ENCODE results near the gene ITIH4. TPM values are rescaled to one million over a fixed set of nuclear protein-coding genes. Genes with fewer than 3 reads are reported as not detected.

Gene ITIH4
- total and polyA plus RNA-seq, 2 donors (not counting 1 experiment from before 2014, with no cell fraction given), result 21.5 to 38.5 TPM

- no peak for TF ChIP-seq EZH2 (IDR thresholded peaks at IDR 0.05; ENCODE audit: borderline replicate concordance, insufficient read depth, low read depth, low read length, poor library complexity, severe bottlenecking)
- TF ChIP-seq, protein P1, sequence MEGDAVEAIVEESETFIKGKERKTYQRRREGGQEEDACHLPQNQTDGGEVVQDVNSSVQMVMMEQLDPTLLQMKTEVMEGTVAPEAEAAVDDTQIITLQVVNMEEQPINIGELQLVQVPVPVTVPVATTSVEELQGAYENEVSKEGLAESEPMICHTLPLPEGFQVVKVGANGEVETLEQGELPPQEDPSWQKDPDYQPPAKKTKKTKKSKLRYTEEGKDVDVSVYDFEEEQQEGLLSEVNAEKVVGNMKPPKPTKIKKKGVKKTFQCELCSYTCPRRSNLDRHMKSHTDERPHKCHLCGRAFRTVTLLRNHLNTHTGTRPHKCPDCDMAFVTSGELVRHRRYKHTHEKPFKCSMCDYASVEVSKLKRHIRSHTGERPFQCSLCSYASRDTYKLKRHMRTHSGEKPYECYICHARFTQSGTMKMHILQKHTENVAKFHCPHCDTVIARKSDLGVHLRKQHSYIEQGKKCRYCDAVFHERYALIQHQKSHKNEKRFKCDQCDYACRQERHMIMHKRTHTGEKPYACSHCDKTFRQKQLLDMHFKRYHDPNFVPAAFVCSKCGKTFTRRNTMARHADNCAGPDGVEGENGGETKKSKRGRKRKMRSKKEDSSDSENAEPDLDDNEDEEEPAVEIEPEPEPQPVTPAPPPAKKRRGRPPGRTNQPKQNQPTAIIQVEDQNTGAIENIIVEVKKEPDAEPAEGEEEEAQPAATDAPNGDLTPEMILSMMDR (IDR thresholded peaks at IDR 0.05), result no peak
- ChIA-PET POLR2A (no interaction called here), CTCF (no interaction called here)
- no peaks in the 10 kb centered on the region for H3K9me3 Mint-ChIP-seq (ENCODE audit: insufficient read depth)
- H2AFZ ChIP-seq (ENCODE audit: insufficient read depth, low read depth, low read length, poor library complexity, severe bottlenecking), result no peak overlapping the region
- no peaks in the 10 kb centered on the region for H3K27me3 ChIP-seq (replicated peaks in 1 of 4; ENCODE audit: control extremely low read depth in 1 of 4, control insufficient read depth in 3 of 4, insufficient read depth in 4 of 4, low read length in 3 of 4)
- no peak overlapping the region for H3K4me2 ChIP-seq (replicated peaks; ENCODE audit: low read depth, low read length, poor library complexity, severe bottlenecking)
- peaks cover 42% of the 10 kb centered on the region for H3K79me2 ChIP-seq (ENCODE audit: control insufficient read depth, insufficient read depth, low read length)
- WGBS (ENCODE audit: insufficient coverage), result 100% methylated on average over 1 of the region's 3 CpGs
- H3K9me3 ChIP-seq (ENCODE audit: control extremely low read depth in 1 of 3, control insufficient read depth in 2 of 3, insufficient read depth in 1 of 3, low read length in 2 of 3), result no peaks in the 10 kb centered on the region
- no peak overlapping the region for H3K9ac ChIP-seq (ENCODE audit: low read length)
- peaks cover 17% of the 10 kb centered on the region for H3K4me1 Mint-ChIP-seq
- no peak for DNase-seq
- no peak for ATAC-seq (ENCODE audit: low read depth)
- H3K4me3 ChIP-seq (ENCODE audit: control extremely low read depth in 1 of 5, extremely low read depth in 1 of 5, insufficient read depth in 1 of 5, low read depth in 2 of 5, low read length in 4 of 5), result no peak overlapping the region
- no peak overlapping the region for H3K4me3 Mint-ChIP-seq
- H3K27ac ChIP-seq (ENCODE audit: low read length in 2 of 2), result no peak overlapping the region
- intact Hi-C loops (cut with micrococcal nuclease), result no loop called here
- no peak overlapping the region for H3K27ac Mint-ChIP-seq
- peaks cover 19% of the 10 kb centered on the region for H4K20me1 ChIP-seq (ENCODE audit: control insufficient read depth, insufficient read depth, low read length, poor library complexity, severe bottlenecking)
- no peaks in the 10 kb centered on the region for H3K36me3 ChIP-seq (replicated peaks in 1 of 2; ENCODE audit: control extremely low read depth in 1 of 2, control insufficient read depth in 1 of 2, extremely low read depth in 1 of 2, insufficient read depth in 2 of 2, low read length in 1 of 2)
- no peaks in the 10 kb centered on the region for H3K27me3 Mint-ChIP-seq
- H3K4me1 ChIP-seq (ENCODE audit: control insufficient read depth in 2 of 2, insufficient read depth in 2 of 2, low read length in 2 of 2), result peaks cover 0 to 3% of the 10 kb centered on the region in 2 donors
Measured at GRCh38 chr3:52872245-52872644, 41.8 kb upstream of the ITIH4 start.

GRCh38 chr3:52871761-52872160 is 41.3 kb upstream of the ITIH4 start:
- H3K4me2 ChIP-seq (replicated peaks; ENCODE audit: low read depth, low read length, poor library complexity, severe bottlenecking), result no peak overlapping the region
- H3K27me3 ChIP-seq (replicated peaks in 1 of 4; ENCODE audit: control extremely low read depth in 1 of 4, control insufficient read depth in 3 of 4, insufficient read depth in 4 of 4, low read length in 3 of 4), result no peaks in the 10 kb centered on the region
- H3K36me3 ChIP-seq (replicated peaks in 1 of 2; ENCODE audit: control extremely low read depth in 1 of 2, control insufficient read depth in 1 of 2, extremely low read depth in 1 of 2, insufficient read depth in 2 of 2, low read length in 1 of 2), result no peaks in the 10 kb centered on the region
- peaks cover 17% of the 10 kb centered on the region for H3K4me1 Mint-ChIP-seq
- no peaks in the 10 kb centered on the region for H3K9me3 Mint-ChIP-seq (ENCODE audit: insufficient read depth)
- no peaks in the 10 kb centered on the region for H3K9me3 ChIP-seq (ENCODE audit: control extremely low read depth in 1 of 3, control insufficient read depth in 2 of 3, insufficient read depth in 1 of 3, low read length in 2 of 3)
- ATAC-seq (ENCODE audit: low read depth), result no peak
- no peak overlapping the region for H3K9ac ChIP-seq (ENCODE audit: low read length)
- WGBS (ENCODE audit: insufficient coverage), result 90% methylated on average over 9 of the region's 9 CpGs
- H4K20me1 ChIP-seq (ENCODE audit: control insufficient read depth, insufficient read depth, low read length, poor library complexity, severe bottlenecking), result peaks cover 19% of the 10 kb centered on the region
- H3K4me3 Mint-ChIP-seq, result no peak overlapping the region
- intact Hi-C loops (cut with micrococcal nuclease), result no loop called here
- peaks cover 0 to 3% of the 10 kb centered on the region in 2 donors for H3K4me1 ChIP-seq (ENCODE audit: control insufficient read depth in 2 of 2, insufficient read depth in 2 of 2, low read length in 2 of 2)
- H3K27ac Mint-ChIP-seq, result no peak overlapping the region
- ChIA-PET CTCF (no interaction called here), POLR2A (no interaction called here)
- peaks cover 38% of the 10 kb centered on the region for H3K79me2 ChIP-seq (ENCODE audit: control insufficient read depth, insufficient read depth, low read length)
- H3K4me3 ChIP-seq (ENCODE audit: control extremely low read depth in 1 of 5, extremely low read depth in 1 of 5, insufficient read depth in 1 of 5, low read depth in 2 of 5, low read length in 4 of 5), result no peak overlapping the region
- H3K27ac ChIP-seq (ENCODE audit: low read length in 2 of 2), result no peak overlapping the region
- TF ChIP-seq, protein P1 (IDR thresholded peaks at IDR 0.05), result no peak
- TF ChIP-seq EZH2 (IDR thresholded peaks at IDR 0.05; ENCODE audit: borderline replicate concordance, insufficient read depth, low read depth, low read length, poor library complexity, severe bottlenecking), result no peak
- no peak overlapping the region for H2AFZ ChIP-seq (ENCODE audit: insufficient read depth, low read depth, low read length, poor library complexity, severe bottlenecking)
- no peaks in the 10 kb centered on the region for H3K27me3 Mint-ChIP-seq
- no peak for DNase-seq

All from B cell (primary cell).